ENCODE measurements around the gene PLSCR4.

DNA sequence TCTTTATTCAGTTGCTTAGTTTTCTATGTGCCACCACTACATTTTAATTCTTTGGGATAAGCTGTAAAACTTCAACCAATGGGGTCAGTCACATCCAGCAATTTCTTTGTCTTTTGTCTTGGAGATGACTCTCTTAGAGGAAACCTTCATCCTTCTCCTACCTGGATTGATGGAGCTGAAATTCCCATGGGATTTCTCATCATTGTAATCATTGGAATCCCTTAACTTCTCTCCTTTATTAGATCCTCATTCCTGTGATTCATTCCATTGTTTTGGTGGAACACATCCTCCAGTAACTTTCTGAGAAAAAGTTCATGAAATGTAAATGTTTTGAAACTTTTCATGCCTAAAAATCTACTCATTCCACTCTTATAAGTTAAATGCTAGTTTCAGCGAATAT is 80.3 kb downstream of the PLSCR4 start:
- TF ChIP-seq, protein P1, sequence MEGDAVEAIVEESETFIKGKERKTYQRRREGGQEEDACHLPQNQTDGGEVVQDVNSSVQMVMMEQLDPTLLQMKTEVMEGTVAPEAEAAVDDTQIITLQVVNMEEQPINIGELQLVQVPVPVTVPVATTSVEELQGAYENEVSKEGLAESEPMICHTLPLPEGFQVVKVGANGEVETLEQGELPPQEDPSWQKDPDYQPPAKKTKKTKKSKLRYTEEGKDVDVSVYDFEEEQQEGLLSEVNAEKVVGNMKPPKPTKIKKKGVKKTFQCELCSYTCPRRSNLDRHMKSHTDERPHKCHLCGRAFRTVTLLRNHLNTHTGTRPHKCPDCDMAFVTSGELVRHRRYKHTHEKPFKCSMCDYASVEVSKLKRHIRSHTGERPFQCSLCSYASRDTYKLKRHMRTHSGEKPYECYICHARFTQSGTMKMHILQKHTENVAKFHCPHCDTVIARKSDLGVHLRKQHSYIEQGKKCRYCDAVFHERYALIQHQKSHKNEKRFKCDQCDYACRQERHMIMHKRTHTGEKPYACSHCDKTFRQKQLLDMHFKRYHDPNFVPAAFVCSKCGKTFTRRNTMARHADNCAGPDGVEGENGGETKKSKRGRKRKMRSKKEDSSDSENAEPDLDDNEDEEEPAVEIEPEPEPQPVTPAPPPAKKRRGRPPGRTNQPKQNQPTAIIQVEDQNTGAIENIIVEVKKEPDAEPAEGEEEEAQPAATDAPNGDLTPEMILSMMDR (IDR thresholded peaks at IDR 0.05) = no peak
- TF ChIP-seq EZH2phosphoT487 (IDR thresholded peaks at IDR 0.05) = no peak
- TF ChIP-seq EZH2 (IDR thresholded peaks at IDR 0.05) = no peak
